ENCODE data around the gene CENPP.

CENPP gene

DNA sequence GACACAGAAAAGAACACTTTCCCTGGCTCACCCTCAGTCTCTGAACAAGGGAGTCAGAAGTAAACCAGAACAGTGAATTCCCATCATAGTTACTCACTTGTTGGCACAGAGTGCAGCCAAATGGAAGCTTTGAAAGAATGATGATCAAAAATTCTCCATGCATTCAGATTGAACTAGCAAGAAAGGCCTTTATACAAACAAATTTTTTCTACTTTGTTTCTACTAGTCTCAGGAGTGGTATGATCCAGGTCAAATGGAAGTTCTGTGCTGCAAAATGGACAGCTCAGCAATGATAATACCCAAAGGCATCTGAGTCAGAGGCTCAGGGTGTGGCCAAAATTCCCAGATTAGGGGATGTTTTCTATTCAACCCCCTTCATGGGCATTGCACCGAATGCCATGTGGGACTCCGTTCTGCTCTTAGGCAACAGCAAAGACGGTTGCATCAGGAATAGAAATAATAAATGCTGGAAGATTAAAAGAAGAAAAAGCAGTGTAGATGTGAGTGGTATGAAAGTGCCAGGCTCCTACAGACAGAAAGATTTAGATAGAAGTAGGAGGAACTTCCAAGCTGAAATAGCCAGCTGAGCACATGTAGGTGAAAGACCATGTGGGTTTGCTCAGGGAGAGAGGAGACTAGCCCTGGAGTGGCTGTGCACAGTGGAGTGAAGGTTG lies 180.6 kb downstream of the CENPP start:
- Histone ChIP-seq H3K27me3 (ENCODE audit: low read depth, low read length) (no peaks in the 10 kb centered on the region), H3K4me1 (ENCODE audit: low read length) (peaks cover 7% of the 10 kb centered on the region), H3K27ac (ENCODE audit: low read length) (no peak overlapping the region), H3K4me2 (ENCODE audit: low read length) (no peak overlapping the region), H2AFZ (ENCODE audit: low read depth, low read length) (no peak overlapping the region), H3K9ac (ENCODE audit: low read length) (no peak overlapping the region), H3K79me2 (ENCODE audit: low read length) (no peaks in the 10 kb centered on the region), H4K20me1 (ENCODE audit: insufficient read depth, low read length) (no peaks in the 10 kb centered on the region), H3K9me3 (ENCODE audit: insufficient read depth, low read length) (no peaks in the 10 kb centered on the region), H3K36me3 (replicated peaks; ENCODE audit: low read depth, low read length) (no peaks in the 10 kb centered on the region), H3K4me3 (ENCODE audit: low read length) (no peak overlapping the region)
- TF ChIP-seq, protein P1, sequence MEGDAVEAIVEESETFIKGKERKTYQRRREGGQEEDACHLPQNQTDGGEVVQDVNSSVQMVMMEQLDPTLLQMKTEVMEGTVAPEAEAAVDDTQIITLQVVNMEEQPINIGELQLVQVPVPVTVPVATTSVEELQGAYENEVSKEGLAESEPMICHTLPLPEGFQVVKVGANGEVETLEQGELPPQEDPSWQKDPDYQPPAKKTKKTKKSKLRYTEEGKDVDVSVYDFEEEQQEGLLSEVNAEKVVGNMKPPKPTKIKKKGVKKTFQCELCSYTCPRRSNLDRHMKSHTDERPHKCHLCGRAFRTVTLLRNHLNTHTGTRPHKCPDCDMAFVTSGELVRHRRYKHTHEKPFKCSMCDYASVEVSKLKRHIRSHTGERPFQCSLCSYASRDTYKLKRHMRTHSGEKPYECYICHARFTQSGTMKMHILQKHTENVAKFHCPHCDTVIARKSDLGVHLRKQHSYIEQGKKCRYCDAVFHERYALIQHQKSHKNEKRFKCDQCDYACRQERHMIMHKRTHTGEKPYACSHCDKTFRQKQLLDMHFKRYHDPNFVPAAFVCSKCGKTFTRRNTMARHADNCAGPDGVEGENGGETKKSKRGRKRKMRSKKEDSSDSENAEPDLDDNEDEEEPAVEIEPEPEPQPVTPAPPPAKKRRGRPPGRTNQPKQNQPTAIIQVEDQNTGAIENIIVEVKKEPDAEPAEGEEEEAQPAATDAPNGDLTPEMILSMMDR (IDR thresholded peaks at IDR 0.05; ENCODE audit: low read depth, low read length): no peak
- no peak for TF ChIP-seq EZH2phosphoT487 (IDR thresholded peaks at IDR 0.05; ENCODE audit: low read depth)

DNA sequence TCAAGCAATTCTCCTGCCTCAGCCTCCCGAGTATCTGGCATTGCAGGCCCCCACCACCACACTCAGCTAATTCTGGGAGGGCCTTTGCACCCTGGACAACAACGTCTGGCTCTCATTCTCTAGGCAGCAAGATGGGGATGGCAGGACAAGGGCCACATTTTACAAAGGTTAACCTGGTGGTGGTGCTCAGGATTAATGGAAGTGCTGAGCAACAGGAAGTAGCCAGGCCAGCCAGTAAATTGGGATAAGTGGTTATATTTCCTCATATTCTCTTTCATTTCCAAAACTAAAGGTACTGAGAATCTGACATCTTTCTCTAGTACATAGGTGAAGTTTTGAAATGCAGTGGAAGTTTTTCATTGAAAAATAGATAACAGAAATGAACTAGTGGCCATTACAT lies 181.3 kb downstream of the CENPP start:
- Histone ChIP-seq H3K27ac (ENCODE audit: low read length) (no peak overlapping the region), H3K9me3 (ENCODE audit: insufficient read depth, low read length) (no peaks in the 10 kb centered on the region), H3K79me2 (ENCODE audit: low read length) (no peaks in the 10 kb centered on the region), H3K36me3 (replicated peaks; ENCODE audit: low read depth, low read length) (no peaks in the 10 kb centered on the region), H4K20me1 (ENCODE audit: insufficient read depth, low read length) (no peaks in the 10 kb centered on the region), H3K9ac (ENCODE audit: low read length) (no peak overlapping the region), H2AFZ (ENCODE audit: low read depth, low read length) (no peak overlapping the region), H3K4me1 (ENCODE audit: low read length) (peaks cover 7% of the 10 kb centered on the region), H3K4me3 (ENCODE audit: low read length) (no peak overlapping the region), H3K4me2 (ENCODE audit: low read length) (no peak overlapping the region), H3K27me3 (ENCODE audit: low read depth, low read length) (no peaks in the 10 kb centered on the region)
- no peak for TF ChIP-seq EZH2phosphoT487 (IDR thresholded peaks at IDR 0.05; ENCODE audit: low read depth)
- TF ChIP-seq, protein P1 (IDR thresholded peaks at IDR 0.05; ENCODE audit: low read depth, low read length): no peak

DNA sequence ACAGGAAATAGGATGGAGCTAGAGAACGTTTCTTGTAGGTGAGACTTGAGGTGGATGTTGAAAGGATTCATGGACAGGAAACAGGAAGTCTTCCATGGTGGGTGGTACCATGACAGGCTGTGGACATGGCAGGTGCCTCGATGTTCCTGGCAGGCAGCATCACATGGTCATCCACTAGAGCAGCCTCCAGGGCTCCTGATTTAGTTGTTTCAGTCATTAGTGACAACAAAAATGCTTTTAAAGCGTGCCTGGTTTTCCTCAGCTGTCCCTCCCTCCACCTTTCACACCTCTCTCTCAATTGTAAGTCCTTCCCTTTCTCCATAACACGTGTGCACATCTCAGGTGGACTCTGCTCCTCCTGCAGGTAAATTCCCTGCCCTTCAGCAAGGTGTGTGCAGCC lies 181.7 kb downstream of the CENPP start:
- H3K4me1 ChIP-seq (ENCODE audit: low read length): peaks cover 7% of the 10 kb centered on the region
- H3K4me2 ChIP-seq (ENCODE audit: low read length): no peak overlapping the region
- no peaks in the 10 kb centered on the region for H4K20me1 ChIP-seq (ENCODE audit: insufficient read depth, low read length)
- no peaks in the 10 kb centered on the region for H3K79me2 ChIP-seq (ENCODE audit: low read length)
- H2AFZ ChIP-seq (ENCODE audit: low read depth, low read length): no peak overlapping the region
- H3K9me3 ChIP-seq (ENCODE audit: insufficient read depth, low read length): no peaks in the 10 kb centered on the region
- H3K27me3 ChIP-seq (ENCODE audit: low read depth, low read length): no peaks in the 10 kb centered on the region
- H3K9ac ChIP-seq (ENCODE audit: low read length): no peak overlapping the region
- H3K4me3 ChIP-seq (ENCODE audit: low read length): no peak overlapping the region
- no peak overlapping the region for H3K27ac ChIP-seq (ENCODE audit: low read length)
- TF ChIP-seq, protein P1 (IDR thresholded peaks at IDR 0.05; ENCODE audit: low read depth, low read length): no peak
- TF ChIP-seq EZH2phosphoT487 (IDR thresholded peaks at IDR 0.05; ENCODE audit: low read depth): no peak
- H3K36me3 ChIP-seq (replicated peaks; ENCODE audit: low read depth, low read length): no peaks in the 10 kb centered on the region

DNA sequence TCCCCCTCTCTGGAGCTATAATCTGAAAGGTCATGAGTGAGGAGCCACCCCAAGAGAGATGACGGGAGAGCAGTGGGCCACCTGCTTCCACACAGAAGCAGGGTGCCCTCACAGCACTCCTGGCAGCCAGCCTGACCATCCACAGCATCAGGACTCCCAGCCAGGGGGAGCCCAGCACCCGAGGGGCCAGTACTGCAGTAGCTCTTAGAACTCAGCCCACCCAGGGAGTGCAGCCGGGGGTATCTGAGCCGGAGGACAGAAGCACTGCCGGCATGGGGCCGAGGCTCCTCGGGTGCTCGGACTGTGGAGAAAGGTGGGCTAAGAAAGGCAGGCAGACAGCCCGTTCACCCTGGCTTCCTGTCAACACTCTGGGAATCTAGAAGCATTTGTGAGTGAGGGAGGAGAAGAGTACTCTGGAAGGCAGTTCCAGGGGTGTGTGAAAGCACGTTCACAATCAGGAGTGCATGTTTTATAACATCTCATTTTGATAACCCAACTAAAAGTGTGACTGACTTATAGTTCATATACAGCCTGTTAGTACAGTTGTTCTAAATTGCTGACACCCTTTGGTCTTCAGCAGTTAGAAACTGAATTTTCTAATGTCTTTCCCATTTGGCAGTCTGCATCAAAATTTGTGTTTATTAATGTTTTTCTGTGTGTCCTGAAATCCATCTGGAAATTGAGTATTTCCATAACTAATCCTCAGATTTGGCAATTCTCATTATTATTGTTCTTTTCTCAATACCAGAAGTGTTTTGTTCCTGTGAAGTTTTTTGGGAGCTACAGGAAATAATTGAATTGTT lies 182.5 kb downstream of the CENPP start:
- TF ChIP-seq EZH2phosphoT487 (IDR thresholded peaks at IDR 0.05; ENCODE audit: low read depth): no peak
- TF ChIP-seq, protein P1 (IDR thresholded peaks at IDR 0.05; ENCODE audit: low read depth, low read length): no peak
- H2AFZ ChIP-seq (ENCODE audit: low read depth, low read length): no peak overlapping the region

More for the DNA sequence above, 182.5 kb downstream of the CENPP start:
- no peaks in the 10 kb centered on the region for H3K79me2 ChIP-seq (ENCODE audit: low read length)
- H4K20me1 ChIP-seq (ENCODE audit: insufficient read depth, low read length): no peaks in the 10 kb centered on the region
- H3K4me1 ChIP-seq (ENCODE audit: low read length): peaks cover 7% of the 10 kb centered on the region
- H3K4me3 ChIP-seq (ENCODE audit: low read length): no peak overlapping the region
- H3K27me3 ChIP-seq (ENCODE audit: low read depth, low read length): no peaks in the 10 kb centered on the region
- H3K4me2 ChIP-seq (ENCODE audit: low read length): no peak overlapping the region
- no peak overlapping the region for H3K9ac ChIP-seq (ENCODE audit: low read length)
- no peaks in the 10 kb centered on the region for H3K9me3 ChIP-seq (ENCODE audit: insufficient read depth, low read length)
- no peak overlapping the region for H3K27ac ChIP-seq (ENCODE audit: low read length)
- no peaks in the 10 kb centered on the region for H3K36me3 ChIP-seq (replicated peaks; ENCODE audit: low read depth, low read length)
